Ascending aorta (tissue), 2 donors: Measurements from ENCODE around the gene PCDHB6. TPM values are rescaled to one million over a fixed set of nuclear protein-coding genes. Genes with fewer than 3 reads are reported as not detected.
A peak's percentile ranks its signal among the peaks of the same experiment; 100 is the strongest.
"Not testable (repeated sequence)": the region's sequence is repeated elsewhere in the genome, so short reads cannot be mapped to it uniquely, and the experiment has no call there.

ENCODE experiments used
- DNase-seq, 2 donors: peaks; one replicate each; pipeline ENCODE4 v3.0.0-alpha.2; 2019; ENCODE audit warnings: low spot score in 2 of 2
- H3K27ac ChIP-seq, 2 donors: fragments of 200-600 bp; sonication (generic); one replicate each; pipeline ENCODE4 v1.5.1; 2016 to 2017; ENCODE audit warnings: mild to moderate bottlenecking in 1 of 2
- H3K27me3 ChIP-seq: fragments of 200-600 bp; sonication (generic); one replicate; pipeline ENCODE4 v1.5.1; 2017
- H3K36me3 ChIP-seq, 2 donors: fragments of 200-600 bp; sonication (generic); one replicate each; pipeline ENCODE4 v1.5.1; 2016
- H3K4me1 ChIP-seq, 2 donors: fragments of 200-600 bp; sonication (generic); one replicate each; pipeline ENCODE4 v1.5.1; 2016 to 2017; ENCODE audit warnings: mild to moderate bottlenecking in 1 of 2
- H3K4me3 ChIP-seq, 2 donors: fragments of 200-600 bp; sonication (generic); one replicate each; pipeline ENCODE4 v1.5.1; 2016 to 2017; ENCODE audit warnings: mild to moderate bottlenecking in 1 of 2
- H3K9me3 ChIP-seq, 2 donors: fragments of 200-600 bp; sonication (generic); one replicate each; pipeline ENCODE4 v1.5.1; 2016
- intact Hi-C: fragments of 100-400 bp; cut with DNase I; formaldehyde crosslinking; loops from one replicate; pipeline ENCODE4 v1.15.1; 2023
- total RNA-seq: library from RNA; depleted of rRNA; stranded (reverse); fragments of >200 nt; gene quantifications from one replicate; pipeline ENCODE4 v1.1.0, GENCODE V29; 2016
- TF ChIP-seq, protein P1 (sequence below), 3 experiments: fragments of 200-600 bp in 2 of 3; fragments of 450-650 bp in 1 of 3; sonication (generic) in 2 of 3; IDR thresholded peaks; one replicate each; pipeline ENCODE4 v1.5.1; 2016 to 2019; ENCODE audit warnings: antibody characterized with exemption in 3 of 3, mild to moderate bottlenecking in 1 of 3, moderate library complexity in 1 of 3

Gene PCDHB6
- total RNA-seq, 1 donor from 2014 or later, result 1.5 TPM

DNA sequence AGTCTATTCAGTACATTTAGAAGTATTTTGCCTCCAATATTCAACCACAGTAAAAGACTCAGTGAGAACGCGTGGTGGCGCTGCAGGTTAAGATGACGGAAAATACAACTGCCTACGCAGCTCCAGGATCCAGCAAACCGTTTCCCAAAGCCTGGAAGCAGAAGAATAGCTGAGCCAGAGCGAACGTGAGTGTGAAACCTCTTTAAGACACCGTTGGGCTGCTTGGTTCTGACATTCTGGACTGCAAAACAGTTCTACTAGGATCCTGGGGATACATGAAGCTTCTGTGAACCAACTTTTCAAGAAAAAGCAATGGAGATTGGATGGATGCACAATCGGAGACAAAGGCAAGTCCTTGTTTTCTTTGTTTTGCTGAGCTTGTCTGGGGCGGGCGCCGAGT lies 32.4 kb downstream of the PCDHB6 start, which contains the start of gene PCDHB16:
TSS of gene PCDHB16 (plus strand) at position 140 of the 400 bp plus-strand sequence. CDS start at position 313, 173 bp downstream.
- peak within 1 kb of the TSS; percentile 44 to 58 for H3K4me3 ChIP-seq
- H3K27ac ChIP-seq, result peak within 1 kb of the TSS; percentile 45 to 57
- peaks cover 32 to 75% of the 10 kb centered on the region in 2 donors for H3K9me3 ChIP-seq
- no peaks in the 10 kb centered on the region for H3K27me3 ChIP-seq
- TF ChIP-seq, protein P1, sequence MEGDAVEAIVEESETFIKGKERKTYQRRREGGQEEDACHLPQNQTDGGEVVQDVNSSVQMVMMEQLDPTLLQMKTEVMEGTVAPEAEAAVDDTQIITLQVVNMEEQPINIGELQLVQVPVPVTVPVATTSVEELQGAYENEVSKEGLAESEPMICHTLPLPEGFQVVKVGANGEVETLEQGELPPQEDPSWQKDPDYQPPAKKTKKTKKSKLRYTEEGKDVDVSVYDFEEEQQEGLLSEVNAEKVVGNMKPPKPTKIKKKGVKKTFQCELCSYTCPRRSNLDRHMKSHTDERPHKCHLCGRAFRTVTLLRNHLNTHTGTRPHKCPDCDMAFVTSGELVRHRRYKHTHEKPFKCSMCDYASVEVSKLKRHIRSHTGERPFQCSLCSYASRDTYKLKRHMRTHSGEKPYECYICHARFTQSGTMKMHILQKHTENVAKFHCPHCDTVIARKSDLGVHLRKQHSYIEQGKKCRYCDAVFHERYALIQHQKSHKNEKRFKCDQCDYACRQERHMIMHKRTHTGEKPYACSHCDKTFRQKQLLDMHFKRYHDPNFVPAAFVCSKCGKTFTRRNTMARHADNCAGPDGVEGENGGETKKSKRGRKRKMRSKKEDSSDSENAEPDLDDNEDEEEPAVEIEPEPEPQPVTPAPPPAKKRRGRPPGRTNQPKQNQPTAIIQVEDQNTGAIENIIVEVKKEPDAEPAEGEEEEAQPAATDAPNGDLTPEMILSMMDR (IDR thresholded peaks at IDR 0.05), result peak in 2 of 3 experiments; percentile 26 to 41
- H3K4me1 ChIP-seq, result no peaks in the 10 kb centered on the region
- DNase-seq, result peak in 1 of 2 donors; percentile 68
- H3K36me3 ChIP-seq, result no peaks in the 10 kb centered on the region
- intact Hi-C loops, result loop anchor here (2.0 kb wide), 1 partner anchor 377 kb away; no protein-coding TSS in a partner anchor

DNA sequence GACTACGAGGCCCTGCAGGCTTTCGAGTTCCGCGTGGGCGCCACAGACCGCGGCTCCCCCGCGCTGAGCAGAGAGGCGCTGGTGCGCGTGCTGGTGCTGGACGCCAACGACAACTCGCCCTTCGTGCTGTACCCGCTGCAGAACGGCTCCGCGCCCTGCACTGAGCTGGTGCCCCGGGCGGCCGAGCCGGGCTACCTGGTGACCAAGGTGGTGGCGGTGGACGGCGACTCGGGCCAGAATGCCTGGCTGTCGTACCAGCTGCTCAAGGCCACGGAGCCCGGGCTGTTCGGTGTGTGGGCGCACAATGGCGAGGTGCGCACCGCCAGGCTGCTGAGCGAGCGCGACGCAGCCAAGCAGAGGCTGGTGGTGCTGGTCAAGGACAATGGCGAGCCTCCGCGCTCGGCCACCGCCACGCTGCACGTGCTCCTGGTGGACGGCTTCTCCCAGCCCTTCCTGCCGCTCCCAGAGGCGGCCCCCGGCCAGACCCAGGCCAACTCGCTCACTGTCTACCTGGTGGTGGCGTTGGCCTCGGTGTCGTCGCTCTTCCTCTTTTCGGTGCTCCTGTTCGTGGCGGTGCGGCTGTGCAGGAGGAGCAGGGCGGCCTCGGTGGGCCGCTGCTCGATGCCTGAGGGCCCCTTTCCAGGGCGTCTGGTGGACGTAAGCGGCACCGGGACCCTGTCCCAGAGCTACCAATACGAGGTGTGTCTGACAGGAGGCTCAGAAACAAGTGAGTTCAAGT lies 34.4 kb downstream of the PCDHB6 start:
- H3K27me3 ChIP-seq, H3K27ac ChIP-seq, H3K36me3 ChIP-seq, H3K4me1 ChIP-seq, DNase-seq, H3K4me3 ChIP-seq, intact Hi-C loops: not testable (repeated sequence)
- peaks cover 40 to 75% of the 10 kb centered on the region in 2 donors for H3K9me3 ChIP-seq

DNA sequence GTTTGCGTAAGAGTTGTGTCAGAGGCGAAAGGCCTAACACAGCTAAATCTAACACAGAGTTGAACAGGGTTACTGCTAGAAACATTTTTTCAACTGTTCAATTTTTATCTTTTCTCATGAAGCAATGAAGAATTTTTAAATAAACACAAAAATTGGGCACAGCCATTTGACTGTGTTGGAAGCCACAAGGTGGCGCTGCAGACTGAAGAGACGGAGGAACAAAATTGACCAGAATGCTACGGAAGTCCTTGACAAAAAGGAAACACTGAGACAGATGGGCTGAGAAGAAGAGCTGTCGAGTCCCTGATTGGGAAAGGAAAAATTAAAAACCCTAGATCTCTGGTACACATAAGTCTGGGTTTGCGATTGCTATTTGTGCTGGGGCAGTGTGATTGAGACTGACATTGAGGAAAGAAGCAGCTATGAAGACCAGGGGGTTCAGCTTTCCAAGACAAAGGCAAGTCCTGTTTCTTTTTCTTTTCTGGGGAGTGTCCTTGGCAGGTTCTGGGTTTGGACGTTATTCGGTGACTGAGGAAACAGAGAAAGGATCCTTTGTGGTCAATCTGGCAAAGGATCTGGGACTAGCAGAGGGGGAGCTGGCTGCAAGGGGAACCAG lies 37.1 kb downstream of the PCDHB6 start, which contains the start of gene PCDHB9:
TSS of gene PCDHB9 (plus strand) at position 265 of the 616 bp plus-strand sequence. CDS start at position 423, 158 bp downstream.
- H3K9me3 ChIP-seq, result peaks cover 64 to 94% of the 10 kb centered on the region in 2 donors
- H3K4me1 ChIP-seq, result no peaks in the 10 kb centered on the region
- intact Hi-C loops, result no loop called here
- no peak within 1 kb of the TSS for H3K4me3 ChIP-seq
- TF ChIP-seq, protein P1 (IDR thresholded peaks at IDR 0.05), result peak in 1 of 3 experiments; percentile 25
- H3K27ac ChIP-seq, result no peak within 1 kb of the TSS
- DNase-seq, result no peak
- no peaks in the 10 kb centered on the region for H3K27me3 ChIP-seq
- no peaks in the 10 kb centered on the region for H3K36me3 ChIP-seq

DNA sequence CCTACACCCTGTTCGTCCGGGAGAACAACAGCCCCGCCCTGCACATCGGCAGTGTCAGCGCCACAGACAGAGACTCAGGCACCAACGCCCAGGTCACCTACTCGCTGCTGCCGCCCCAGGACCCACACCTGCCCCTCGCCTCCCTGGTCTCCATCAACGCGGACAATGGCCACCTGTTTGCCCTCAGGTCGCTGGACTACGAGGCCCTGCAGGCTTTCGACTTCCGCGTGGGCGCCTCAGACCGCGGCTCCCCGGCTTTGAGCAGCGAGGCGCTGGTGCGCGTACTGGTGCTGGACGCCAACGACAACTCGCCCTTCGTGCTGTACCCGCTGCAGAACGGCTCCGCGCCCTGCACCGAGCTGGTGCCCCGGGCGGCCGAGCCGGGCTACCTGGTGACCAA lies 38.8 kb downstream of the PCDHB6 start:
- H3K4me1 ChIP-seq, H3K4me3 ChIP-seq, intact Hi-C loops, H3K27me3 ChIP-seq, H3K27ac ChIP-seq, H3K36me3 ChIP-seq, DNase-seq: not testable (repeated sequence)
- H3K9me3 ChIP-seq, result peaks cover 66 to 95% of the 10 kb centered on the region in 2 donors

DNA sequence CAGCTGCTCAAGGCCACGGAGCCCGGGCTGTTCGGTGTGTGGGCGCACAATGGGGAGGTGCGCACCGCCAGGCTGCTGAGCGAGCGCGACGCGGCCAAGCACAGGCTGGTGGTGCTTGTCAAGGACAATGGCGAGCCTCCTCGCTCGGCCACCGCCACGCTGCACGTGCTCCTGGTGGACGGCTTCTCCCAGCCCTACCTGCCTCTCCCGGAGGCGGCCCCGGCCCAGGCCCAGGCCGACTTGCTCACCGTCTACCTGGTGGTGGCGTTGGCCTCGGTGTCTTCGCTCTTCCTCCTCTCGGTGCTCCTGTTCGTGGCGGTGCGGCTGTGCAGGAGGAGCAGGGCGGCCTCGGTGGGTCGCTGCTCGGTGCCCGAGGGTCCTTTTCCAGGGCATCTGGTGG lies 39.3 kb downstream of the PCDHB6 start:
- H3K4me3 ChIP-seq, intact Hi-C loops, H3K4me1 ChIP-seq, H3K27me3 ChIP-seq, H3K36me3 ChIP-seq, DNase-seq, H3K27ac ChIP-seq: not testable (repeated sequence)
- peaks cover 65 to 94% of the 10 kb centered on the region in 2 donors for H3K9me3 ChIP-seq

DNA sequence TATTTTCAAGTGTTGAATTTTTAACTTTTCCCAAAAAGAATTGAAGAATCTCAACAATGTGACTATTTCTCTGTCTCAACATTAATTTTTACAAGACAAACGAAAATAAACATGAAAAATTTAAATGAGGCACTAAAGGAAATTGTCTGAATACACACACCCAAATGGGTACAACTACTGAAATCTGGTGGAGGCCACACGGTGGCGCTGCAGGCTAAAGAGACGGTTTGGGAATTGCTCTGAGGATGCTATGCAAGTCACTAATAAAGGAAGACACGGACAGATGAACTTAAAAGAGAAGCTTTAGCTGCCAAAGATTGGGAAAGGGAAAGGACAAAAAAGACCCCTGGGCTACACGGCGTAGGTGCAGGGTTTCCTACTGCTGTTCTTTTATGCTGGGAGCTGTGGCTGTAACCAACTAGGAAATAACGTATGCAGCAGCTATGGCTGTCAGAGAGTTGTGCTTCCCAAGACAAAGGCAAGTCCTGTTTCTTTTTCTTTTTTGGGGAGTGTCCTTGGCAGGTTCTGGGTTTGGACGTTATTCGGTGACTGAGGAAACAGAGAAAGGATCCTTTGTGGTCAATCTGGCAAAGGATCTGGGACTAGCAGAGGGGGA lies 42.4 kb downstream of the PCDHB6 start, which contains the start of gene PCDHB10:
TSS of gene PCDHB10 (plus strand) at position 244 of the 616 bp plus-strand sequence. CDS start at position 444, 200 bp downstream.
- H3K27ac ChIP-seq, result no peak within 1 kb of the TSS
- H3K36me3 ChIP-seq, result no peaks in the 10 kb centered on the region
- H3K9me3 ChIP-seq, result peaks cover 68 to 92% of the 10 kb centered on the region in 2 donors
- H3K4me3 ChIP-seq, result no peak within 1 kb of the TSS
- no peaks in the 10 kb centered on the region for H3K27me3 ChIP-seq
- no peaks in the 10 kb centered on the region for H3K4me1 ChIP-seq
- intact Hi-C loops, result no loop called here
- DNase-seq, result no peak
- TF ChIP-seq, protein P1 (IDR thresholded peaks at IDR 0.05), result peak in 1 of 3 experiments; percentile 29

DNA sequence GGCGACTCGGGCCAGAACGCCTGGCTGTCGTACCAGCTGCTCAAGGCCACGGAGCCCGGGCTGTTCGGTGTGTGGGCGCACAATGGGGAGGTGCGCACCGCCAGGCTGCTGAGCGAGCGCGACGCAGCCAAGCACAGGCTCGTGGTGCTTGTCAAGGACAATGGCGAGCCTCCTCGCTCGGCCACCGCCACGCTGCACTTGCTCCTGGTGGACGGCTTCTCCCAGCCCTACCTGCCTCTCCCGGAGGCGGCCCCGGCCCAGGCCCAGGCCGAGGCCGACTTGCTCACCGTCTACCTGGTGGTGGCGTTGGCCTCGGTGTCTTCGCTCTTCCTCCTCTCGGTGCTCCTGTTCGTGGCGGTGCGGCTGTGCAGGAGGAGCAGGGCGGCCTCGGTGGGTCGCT lies 44.5 kb downstream of the PCDHB6 start:
- H3K36me3 ChIP-seq, H3K27ac ChIP-seq, H3K27me3 ChIP-seq, intact Hi-C loops, H3K4me3 ChIP-seq, H3K4me1 ChIP-seq, DNase-seq: not testable (repeated sequence)
- H3K9me3 ChIP-seq, result peaks cover 62 to 95% of the 10 kb centered on the region in 2 donors
